Fibroblast of peridontal ligament (primary cell): ENCODE results near the gene SPOP.

Experiments used
- DNase-seq: peaks from one replicate; pipeline ENCODE4 v3.0.0-alpha.2; 2010; ENCODE audit errors: extremely low read depth

SPOP gene

DNA sequence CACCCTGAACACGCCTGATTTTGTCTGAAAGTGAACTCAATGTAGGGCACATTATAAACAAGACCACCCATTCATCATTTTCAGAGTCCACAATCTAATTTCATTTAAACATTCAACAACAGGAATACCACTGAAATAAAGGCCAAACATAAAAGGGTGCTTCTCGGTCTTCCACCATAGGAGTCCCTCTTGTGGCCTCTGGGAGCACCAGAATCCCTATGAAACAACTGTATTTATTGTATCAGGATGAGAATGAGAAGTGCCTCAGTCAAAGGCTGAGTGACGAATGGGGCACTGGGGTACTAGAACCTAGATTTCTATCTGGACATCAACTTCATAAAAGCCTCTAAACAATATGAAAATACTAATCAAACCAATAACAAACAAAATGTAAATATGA, 61.8 kb downstream of the SPOP start:
- no peak for DNase-seq

DNA sequence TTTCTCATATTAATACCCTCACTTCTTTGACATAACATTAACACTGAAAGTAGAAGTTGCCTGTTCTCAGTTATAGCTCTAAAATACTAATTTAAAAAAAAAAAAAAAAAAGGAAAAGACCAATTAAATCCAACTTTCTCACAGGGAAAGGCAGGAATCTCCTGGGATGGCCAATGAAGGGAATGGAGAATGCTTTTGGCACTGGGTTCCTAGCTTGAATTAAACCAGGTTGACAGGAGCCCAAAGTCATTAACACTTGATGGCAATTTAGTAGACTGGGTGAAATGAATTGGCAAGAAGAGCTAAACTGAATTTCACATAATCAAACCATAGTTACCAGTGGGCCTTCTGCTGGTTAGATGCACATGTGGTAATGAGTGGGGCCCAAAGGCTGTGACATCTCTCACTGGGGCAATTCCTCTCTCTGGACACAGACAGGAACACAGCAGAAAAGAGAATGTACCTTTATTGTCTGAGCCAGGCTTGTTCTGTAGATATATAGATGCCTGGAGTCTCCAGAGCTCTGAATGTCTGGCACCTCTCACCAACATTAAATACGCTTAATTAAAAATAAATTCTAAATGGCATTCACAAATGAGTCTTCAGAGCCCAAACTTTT, 64.6 kb downstream of the SPOP start:
- no peak for DNase-seq

DNA sequence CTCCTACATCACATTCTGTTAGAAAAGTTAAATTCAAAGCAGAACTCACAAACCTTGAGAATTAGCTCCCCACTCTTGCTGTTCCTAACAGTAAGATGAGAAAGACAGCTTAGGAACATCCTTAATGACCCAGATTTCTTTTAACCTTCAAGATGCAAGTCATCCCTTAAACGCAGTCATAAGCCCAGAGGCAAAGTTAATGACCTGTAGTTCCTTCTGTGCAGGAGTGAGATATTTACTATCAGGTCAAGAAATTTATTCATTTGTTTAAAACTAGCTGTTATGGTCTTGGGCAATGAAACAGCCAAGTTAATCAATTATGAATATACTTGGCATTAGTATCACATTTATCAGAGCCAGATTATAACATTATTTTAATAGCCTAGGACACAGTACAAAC, 65.2 kb downstream of the SPOP start:
- no peak for DNase-seq

DNA sequence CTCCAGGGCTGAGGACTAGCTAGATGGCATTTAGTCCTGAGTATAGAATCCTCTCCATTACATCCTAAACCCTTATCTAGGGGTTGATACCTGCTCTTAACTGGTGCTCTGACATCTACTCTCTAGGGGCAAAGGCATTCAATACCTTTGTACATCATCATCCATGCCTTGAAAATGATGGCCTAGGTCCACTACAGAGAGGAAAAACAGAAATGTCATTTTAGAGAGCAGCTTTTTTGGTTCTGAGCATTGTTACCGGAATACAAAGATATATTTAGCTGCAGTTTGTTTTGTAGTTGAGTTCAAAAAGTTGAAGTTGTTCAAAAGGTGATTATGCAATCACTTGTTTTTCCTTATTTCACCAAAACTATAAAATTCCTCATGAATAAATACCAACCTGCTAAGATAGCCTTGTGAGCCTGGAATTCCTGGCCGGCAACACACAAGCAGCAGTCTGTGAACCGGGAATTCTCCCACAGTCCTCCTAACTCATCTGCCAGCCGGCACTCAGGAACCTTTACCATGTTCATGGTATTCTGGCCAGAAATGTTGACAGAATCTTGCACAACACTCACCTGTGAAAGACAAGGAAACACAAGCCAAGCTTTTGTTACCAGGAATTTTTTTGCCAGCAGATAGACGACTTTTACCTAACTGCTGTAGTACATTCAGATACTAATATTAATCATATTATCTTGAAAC, 66.9 kb downstream of the SPOP start:
- no peak for DNase-seq

DNA sequence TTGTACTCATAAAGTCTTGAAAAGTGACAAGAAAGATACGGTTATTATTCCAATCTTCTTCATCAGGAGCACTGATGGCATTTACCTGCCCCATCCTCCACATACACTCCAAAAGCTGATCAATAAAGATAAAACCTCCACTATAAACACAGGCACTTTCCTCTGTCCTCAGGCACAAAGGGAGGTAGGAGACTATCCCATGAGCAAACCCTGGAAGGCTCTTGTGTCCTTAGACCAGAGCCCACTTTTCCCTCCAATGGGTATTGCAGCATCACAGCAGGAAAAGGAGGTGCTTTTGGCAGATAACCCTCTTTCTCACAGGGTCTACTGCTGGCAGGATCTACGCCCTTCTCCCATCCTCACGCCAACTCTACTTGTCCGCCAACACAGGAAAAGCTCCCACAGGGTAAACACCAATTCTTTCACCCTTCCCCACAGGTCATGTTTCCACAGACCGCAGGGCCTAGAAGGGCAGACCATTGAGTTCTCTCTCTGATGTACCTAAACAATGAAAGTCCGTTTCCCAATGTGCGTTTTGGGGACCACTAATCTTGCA, 73.5 kb downstream of the SPOP start:
- no peak for DNase-seq

DNA sequence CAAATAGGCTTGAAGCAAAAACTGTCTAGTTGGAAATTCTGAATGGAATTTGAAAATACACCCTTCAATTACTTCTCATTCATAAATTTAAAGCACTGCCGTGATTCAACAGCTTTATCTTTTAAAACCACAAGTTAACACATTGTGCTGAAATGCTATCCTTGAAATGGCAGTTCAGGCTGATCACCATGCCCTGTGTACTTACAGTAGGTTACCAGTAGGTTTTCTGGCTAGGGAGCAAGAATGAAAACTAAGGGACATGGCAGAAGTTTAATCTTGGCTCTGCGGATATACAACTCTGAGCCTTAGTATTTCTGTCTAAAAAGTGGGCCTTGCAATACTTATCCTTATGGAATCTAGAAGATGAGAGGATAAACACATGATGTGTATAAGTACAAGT, 74.2 kb downstream of the SPOP start:
- peak; percentile 27 for DNase-seq

DNA sequence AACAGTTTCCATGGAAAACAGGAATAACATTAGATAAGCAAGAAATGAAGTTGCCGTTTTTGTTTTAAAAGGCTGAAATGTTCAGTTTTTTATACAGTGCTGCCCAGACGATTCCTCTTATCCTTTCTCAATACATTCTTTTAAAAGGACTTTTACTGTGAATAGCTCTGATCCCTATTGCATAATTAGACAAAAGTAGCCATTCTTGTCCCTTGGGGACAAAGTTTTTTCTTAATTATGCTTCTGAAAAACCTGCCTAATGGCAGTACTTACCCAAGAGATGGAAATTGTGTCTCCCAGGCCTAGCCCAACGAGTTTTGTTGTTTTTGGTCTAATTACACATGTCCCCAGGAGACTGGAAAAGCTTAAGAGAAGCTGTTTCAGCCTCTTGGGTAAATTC, 74.7 kb downstream of the SPOP start:
- DNase-seq = peak; percentile 67

DNA sequence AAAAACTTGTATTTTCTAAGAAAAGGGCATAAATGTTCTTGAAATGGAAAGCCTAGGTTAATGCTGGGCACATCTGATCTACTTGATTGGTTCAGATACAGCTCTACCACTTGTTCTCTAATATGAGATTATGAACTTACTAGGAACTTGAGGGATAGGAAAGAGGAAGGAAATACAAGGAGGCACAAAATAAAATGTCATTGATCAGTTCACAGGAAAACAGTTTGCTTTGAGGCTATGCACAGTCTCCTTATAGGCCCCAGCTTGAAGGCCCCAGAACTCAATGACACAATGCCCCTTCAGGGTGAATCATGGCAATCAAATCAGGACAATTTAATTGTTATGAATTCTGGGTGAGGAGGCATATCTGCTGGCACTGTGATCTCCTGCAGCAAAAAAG, 75.1 kb downstream of the SPOP start:
- no peak for DNase-seq

DNA sequence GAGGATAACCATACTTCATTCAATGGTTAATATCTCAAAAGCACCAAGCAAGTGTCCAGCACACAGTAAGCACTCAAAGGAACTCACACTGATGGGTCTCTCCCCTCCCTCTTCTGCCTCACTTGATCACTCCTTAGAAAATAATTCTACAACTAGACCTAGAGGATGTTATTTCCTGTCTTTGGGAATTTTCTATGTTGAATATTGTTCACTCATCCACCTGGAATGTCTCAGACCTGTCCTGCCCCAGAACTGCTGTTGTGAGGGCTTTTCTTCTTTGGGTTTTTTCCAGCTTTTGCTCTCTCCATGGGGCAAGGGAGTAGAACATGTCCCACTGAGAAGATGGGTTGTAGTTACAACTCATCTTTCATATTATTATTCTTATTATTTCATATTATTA, 76.9 kb downstream of the SPOP start:
- no peak for DNase-seq

DNA sequence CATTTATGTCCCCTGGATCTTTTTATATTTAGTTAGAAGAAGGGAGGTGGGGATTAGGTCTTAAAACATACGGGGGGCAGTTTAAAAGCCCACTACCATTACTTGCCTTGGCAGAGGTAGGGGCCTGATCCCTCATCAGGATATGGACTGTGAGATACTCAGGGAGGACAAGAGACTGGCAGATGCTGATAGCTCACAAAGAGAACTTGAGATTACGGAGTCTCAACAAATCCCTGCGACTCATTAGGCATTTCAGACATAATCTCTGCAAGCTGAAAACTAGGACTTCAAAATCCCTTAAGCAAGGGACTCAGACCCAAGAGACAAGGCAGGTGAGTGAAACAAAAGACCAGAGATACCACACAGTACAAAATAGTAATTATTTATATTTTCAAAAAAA, 79.0 kb downstream of the SPOP start:
- no peak for DNase-seq

DNA sequence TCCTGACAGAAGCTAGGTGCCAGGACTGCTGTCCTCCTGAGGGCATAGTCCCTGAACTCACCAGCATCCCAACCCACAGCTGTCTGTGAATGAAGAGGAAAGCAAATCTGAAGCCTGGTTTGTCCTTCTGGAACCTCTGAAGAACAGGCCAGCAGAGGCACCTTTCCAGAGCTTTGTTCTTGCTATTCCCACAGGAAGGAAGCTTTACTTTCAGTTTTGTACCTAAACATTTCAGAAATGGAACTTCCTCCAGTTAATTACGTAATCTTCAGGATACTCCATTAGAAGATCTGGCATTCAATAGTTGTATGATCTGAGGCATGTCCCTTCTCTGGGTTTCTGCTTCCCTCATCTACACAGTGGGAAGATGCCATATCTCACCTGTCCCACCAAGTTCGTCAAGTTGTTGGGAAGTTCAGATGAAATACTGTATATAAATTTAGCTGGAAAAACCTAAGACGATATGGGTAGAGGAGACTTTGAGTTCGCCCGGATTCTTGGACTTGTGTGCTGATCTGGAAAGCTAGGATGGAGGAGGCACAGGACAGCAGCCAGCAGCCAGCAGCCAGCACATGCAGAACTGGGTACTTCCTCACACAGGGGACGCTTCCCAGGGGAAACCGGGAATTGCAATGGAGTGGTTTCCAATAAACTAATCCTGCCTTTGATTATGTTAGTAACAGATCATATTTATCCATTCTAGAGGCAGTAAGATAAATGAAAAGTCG, 79.8 kb downstream of the SPOP start:
- peak; percentile 48 for DNase-seq

DNA sequence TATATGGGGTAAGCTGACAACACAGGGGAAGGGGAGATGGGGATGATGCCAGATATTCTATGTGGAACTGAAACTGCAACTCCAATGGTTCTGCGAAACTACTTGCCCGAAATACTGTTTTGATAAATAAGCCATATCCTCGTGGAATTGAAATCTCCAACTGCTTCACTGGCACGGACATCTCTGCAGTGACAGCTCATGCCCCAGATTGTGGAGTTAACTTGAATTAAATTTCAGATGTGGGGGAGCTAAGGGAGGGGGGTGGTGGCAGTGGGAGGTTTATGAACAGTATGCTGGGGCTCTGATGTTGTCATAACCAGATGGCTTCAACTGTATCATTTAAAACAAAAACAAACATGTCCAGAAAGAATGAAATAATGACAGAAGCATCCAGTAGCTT, 80.5 kb downstream of the SPOP start:
- no peak for DNase-seq

DNA sequence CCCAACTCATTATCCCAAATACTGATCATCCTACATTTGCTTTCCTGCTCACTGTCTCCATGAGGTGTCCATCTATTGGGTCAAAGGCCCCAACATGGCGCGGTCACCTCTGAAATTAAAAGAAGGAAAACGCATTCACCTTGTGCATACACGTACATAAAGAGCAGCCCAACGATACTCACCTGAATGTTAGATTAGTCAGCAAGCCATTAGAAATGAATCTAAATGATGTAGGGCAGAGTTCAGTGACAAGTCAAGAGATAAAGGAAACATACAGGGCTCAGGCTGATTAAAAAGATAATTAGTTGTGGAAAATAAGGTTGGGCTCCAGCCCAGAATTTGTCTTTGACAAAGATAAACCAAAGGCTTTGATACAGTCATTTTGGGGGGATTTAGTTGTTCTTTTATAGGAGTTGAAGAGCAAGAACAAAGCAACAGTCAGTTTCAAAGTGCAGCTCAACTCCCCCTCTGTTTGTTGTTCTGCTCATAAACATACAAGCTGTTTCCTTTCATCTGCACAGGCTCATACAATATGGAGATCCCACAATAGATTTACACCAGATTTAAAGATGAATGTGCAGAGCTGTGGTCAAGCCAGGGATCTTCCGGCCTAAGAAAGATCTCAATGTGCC, 81.2 kb downstream of the SPOP start:
- DNase-seq = no peak

DNA sequence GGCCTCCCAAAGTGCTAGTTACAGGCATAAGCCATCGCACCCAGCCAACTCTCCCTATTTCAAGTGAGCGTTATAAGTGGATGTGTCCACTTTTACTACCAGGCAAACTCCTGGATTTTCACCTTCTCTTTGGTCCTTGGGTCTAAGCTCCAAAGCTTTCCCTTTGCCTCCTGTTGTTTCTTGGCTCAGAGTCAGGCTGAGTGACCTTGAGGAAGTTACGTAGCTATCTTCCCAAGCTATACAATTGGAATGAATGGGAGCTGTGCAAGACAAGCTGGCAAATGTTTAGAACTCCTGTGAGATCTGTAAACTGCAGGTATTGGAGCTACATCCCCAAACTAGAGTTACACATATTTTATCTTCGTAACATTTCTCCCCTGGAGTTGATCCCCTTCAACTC, 81.9 kb downstream of the SPOP start:
- no peak for DNase-seq

DNA sequence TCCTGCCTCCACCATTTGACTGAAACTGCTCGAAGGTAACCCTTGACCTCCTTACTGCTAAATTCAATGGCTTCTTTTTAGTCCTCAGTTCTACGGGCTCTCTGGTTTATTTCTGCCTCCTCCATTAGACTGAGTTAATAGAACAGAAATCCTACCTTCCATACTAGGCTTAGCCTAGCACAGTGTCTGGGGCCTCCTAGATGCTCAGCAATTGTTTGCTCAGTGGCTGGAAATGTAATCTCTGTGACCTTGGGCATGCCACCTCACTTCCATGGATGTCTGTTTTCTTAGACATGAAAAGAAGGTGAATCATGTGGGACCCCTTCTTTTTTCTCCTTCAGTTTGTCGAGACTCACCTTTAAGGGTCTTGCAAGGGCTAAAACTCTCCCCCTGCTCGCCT, 82.6 kb downstream of the SPOP start:
- DNase-seq = no peak

DNA sequence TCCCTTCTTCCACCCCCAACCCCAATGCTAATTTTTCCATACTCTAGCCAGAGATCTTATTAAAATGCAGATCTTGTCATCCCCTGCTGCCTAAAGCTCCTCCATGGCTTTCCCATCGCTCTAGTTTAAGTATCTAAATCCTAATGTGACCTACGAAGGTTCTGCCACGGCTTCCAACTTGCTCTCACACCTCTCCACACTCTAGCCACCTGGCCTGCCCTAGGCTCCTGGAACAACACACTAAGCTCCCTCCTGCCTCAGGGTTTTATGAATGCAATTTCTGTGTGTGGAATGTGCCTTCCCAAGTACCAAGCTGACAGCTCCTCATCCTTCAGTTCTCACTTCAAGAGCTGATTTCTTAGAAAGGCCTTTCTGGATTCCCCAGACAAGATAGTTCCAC, 85.6 kb downstream of the SPOP start:
- no peak for DNase-seq

DNA sequence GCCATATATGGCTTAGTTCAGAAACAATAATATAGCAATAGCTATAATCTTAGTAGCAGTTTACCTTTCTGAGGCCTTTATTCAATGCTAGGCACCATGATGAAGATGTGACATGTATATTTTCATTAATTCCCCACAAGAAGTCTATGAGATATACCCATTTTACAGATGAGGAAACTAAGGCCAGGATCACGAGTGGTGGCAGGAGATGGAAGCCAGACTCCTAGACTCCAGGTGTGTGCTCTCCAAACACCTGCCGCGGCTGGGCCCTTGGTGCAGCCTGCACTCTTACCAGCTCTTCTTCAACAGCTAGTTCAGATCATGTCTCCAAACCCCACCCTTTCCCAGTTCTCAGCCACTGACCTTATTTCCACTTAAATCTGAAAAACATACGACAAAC, 87.0 kb downstream of the SPOP start:
- DNase-seq = no peak

DNA sequence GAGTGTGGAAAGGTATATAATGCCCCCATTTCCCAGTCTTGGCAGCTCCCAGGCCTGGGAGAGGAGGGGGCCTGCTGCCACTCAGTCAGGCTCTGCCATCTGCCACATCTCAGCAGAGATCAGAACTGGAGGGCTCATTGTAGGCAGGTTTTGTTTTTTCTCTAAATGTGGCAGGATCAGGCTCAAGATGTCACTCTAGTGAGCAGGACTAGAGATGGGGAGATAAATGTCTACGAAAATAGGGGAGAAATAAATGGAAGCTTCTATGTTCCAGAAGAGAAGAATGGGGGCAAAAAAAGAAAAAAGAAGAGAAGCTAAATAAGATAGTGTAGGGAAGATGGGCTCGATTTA, 88.3 kb downstream of the SPOP start:
- no peak for DNase-seq

DNA sequence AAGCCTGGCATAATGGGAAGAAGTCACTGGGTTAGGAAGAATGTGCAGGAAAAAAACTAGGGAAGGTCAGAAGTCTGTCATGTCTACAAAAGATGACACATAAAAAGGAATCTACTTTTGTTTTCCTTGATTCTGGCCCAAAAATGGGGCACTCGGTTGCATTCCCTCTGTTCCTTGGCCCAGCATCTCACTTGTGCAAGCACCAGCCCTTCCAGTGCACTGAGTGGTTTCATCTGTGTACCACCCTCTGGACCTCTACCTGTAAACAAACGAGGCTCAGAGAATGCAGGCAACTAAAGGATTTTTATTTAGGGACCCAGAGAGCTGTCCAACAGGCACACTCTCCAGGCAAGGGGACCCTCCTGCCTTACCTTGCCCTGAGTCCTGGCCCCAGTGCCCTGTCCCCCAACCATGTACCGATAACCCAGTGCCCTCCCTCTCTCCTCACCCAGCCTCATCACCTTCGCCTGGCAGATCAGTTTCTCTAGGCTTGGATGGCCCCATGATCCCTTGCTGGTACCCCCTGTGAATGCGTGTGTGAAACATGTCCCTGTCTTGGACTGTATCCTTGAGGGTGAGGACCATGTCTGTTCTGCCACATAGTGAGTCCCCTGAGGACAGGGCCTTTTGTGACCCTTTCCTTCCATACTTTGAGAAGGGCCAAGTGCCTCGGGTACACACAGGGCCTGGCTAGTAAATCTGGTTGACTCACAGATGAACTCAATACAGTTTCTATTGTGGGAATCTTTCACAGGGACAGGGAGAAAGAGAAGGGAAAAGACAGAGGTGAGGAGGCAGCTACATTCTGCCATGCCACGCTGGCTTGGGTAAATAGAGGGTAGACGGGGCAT, 88.9 kb downstream of the SPOP start:
- DNase-seq = peak; percentile 73

DNA sequence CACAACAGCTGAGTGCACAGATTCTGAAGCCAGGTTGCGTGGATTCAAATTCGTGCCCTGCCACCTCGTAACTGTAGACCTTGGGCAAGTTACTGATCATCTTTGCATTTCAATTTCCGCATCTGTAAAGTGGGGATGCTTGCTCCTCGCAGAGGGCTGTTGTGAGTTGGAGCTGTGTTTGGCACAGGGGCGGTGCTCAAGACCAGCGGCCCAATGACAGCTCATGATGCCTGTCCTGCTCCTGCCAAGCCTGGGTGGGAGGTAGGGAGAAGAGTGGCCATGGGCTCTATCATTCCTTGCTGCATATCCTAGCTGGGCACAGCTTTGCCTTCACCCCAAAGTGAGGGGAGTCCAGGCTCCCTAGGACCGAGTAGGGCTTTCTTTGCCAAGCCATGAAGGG, 89.6 kb downstream of the SPOP start:
- no peak for DNase-seq

DNA sequence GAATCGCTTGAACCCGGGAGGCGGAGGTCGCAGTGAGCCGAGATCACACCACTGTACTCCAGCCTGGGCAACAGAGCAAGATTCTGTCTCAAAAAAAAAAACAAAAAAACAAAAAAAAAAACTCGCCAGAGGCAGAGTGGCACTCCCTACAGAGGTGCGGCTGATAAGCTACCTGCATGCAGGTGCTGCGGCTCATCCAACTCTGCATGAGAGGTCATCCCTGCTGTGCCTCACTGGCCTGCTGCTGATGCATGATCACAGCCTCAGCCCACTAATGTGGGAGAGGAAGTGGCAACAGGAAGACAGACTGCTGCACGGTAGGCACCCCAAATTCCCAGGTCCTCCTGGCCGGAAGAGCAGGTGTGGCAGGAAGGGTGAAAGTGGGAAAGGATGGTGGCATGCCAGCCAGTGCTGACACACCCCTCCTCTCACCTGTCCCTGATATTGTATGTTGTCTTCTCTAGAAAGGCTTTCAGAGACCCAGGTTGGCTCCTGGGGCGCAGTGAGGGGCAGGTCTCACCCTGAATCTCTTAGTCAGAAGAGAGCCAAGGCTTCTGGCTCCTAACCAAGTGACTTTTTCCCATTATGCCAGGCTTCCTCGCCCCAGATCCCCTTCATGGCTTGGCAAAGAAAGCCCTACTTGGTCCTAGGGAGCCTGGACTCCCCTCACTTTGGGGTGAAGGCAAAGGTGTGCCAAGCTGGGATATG, 90.4 kb downstream of the SPOP start:
- no peak for DNase-seq
